Germinal center (tissue), 1 donor: ENCODE measurements around the gene ACTR2.
A peak's percentile ranks its signal among the peaks of the same experiment; 100 is the strongest.

ENCODE experiments used
- DNase-seq: peaks from one replicate; pipeline ENCODE4 v3.0.0; 2012; ENCODE audit warnings: mixed read lengths, low spot score

Gene ACTR2

GRCh38 chr2:65279756-65280155, 52.1 kb downstream of the ACTR2 start:
- DNase-seq: no peak

GRCh38 chr2:65281627-65282351, 54.2 kb downstream of the ACTR2 start:
- no peak for DNase-seq

- DNase-seq: no peak
Observed at GRCh38 chr2:65282477-65283053, 54.9 kb downstream of the ACTR2 start.

- DNase-seq: no peak
Observed at GRCh38 chr2:65287364-65287763, 59.7 kb downstream of the ACTR2 start.

- no peak for DNase-seq
Observed at GRCh38 chr2:65291216-65292105, 63.8 kb downstream of the ACTR2 start.

- no peak for DNase-seq
Observed at GRCh38 chr2:65292106-65292400, 64.4 kb downstream of the ACTR2 start.

- no peak for DNase-seq
Observed at GRCh38 chr2:65292461-65293011, 64.9 kb downstream of the ACTR2 start.

GRCh38 chr2:65293376-65293775, 65.7 kb downstream of the ACTR2 start:
- DNase-seq: no peak

- no peak for DNase-seq
Observed at GRCh38 chr2:65294136-65294535, 66.5 kb downstream of the ACTR2 start.

- no peak for DNase-seq
Observed at GRCh38 chr2:65294701-65295100, 67.1 kb downstream of the ACTR2 start.

- DNase-seq: no peak
Observed at GRCh38 chr2:65296971-65297370, 69.3 kb downstream of the ACTR2 start.

- no peak for DNase-seq
Observed at GRCh38 chr2:65297544-65297943, 69.9 kb downstream of the ACTR2 start.

- DNase-seq: no peak
Observed at GRCh38 chr2:65298089-65298488, 70.5 kb downstream of the ACTR2 start.

- DNase-seq: no peak
Observed at GRCh38 chr2:65299246-65299645, 71.6 kb downstream of the ACTR2 start.

GRCh38 chr2:65300134-65300760, 72.6 kb downstream of the ACTR2 start:
- no peak for DNase-seq

- DNase-seq: peak; percentile 80
Observed at GRCh38 chr2:65300761-65301711, 73.4 kb downstream of the ACTR2 start.

- no peak for DNase-seq
Observed at GRCh38 chr2:65305934-65306333, 78.3 kb downstream of the ACTR2 start.

GRCh38 chr2:65309699-65310098, 82.1 kb downstream of the ACTR2 start:
- no peak for DNase-seq

GRCh38 chr2:65311049-65311448, 83.4 kb downstream of the ACTR2 start:
- no peak for DNase-seq

GRCh38 chr2:65311596-65311995, 84.0 kb downstream of the ACTR2 start:
- no peak for DNase-seq
